Measurements from ENCODE around the gene ZDHHC6. TPM values are rescaled to one million over a fixed set of nuclear protein-coding genes. Genes with fewer than 3 reads are reported as not detected.

The ZDHHC6 gene
- total RNA-seq, 6 donors from 2014 or later, result 18.6 to 57.6 (median 32.2) TPM

DNA sequence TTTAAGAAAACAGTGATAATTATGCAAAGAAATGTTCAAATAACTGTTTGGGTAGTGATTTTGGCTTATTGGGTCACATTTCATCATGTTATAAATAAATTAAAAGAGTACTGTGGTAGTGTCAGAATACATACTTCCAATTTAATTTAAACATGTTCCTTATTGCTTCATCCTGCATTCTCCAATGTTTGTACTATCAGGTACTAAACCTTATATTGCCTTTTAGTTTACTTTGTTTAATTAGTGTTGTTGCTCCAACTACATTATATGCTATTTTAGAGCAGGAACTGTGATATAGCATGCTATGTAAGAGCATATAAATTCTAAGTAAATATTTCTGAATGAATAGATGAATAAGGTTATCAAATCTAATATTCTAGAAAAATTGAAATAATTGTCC, 41.2 kb upstream of the ZDHHC6 start:
- Histone ChIP-seq H3K36me3 (no peaks in the 10 kb centered on the region), H3K27ac (no peak overlapping the region), H3K4me3 (no peak overlapping the region), H3K4me1 (peaks cover 7 to 12% (median 9%) of the 10 kb centered on the region in 4 donors), H3K27me3 (no peaks in the 10 kb centered on the region), H3K9me3 (no peaks in the 10 kb centered on the region)
- no peak for DNase-seq
- no peak for ATAC-seq (ENCODE audit: low FRiP score in 2 of 2)
- TF ChIP-seq, protein P1, sequence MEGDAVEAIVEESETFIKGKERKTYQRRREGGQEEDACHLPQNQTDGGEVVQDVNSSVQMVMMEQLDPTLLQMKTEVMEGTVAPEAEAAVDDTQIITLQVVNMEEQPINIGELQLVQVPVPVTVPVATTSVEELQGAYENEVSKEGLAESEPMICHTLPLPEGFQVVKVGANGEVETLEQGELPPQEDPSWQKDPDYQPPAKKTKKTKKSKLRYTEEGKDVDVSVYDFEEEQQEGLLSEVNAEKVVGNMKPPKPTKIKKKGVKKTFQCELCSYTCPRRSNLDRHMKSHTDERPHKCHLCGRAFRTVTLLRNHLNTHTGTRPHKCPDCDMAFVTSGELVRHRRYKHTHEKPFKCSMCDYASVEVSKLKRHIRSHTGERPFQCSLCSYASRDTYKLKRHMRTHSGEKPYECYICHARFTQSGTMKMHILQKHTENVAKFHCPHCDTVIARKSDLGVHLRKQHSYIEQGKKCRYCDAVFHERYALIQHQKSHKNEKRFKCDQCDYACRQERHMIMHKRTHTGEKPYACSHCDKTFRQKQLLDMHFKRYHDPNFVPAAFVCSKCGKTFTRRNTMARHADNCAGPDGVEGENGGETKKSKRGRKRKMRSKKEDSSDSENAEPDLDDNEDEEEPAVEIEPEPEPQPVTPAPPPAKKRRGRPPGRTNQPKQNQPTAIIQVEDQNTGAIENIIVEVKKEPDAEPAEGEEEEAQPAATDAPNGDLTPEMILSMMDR (IDR thresholded peaks at IDR 0.05), result no peak
- no peak for TF ChIP-seq POLR2AphosphoS5 (IDR thresholded peaks at IDR 0.05)

DNA sequence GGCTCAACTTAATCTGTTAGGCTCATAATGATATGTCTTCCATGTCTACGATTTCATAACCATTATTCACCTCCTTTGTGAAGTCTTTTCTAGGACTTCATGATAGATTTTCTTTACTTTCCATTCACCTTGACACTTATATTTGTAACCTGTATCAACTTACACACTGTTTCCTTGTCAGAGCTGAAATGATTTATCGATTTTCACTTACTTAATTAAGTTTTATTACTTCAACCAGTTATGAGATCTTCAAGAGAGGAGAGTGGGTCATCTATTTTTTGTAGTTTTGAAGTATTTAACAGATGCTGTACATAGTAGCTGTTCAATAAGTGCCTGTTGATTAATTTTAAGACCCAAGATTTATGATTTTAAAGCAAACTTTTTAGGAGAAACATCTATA, 37.7 kb upstream of the ZDHHC6 start:
- WGBS, 2 donors, result 92 to 94% methylated on average over 2 of the region's 2 CpGs
- H3K4me3 ChIP-seq, result no peak overlapping the region
- no peaks in the 10 kb centered on the region for H3K27me3 ChIP-seq
- TF ChIP-seq POLR2A (IDR thresholded peaks at IDR 0.05) (no peak), POLR2AphosphoS5 (IDR thresholded peaks at IDR 0.05) (no peak), EP300 (IDR thresholded peaks at IDR 0.05) (no peak)
- TF ChIP-seq, protein P1 (IDR thresholded peaks at IDR 0.05), result no peak
- no peak overlapping the region for H3K27ac ChIP-seq
- H3K36me3 ChIP-seq, result no peaks in the 10 kb centered on the region
- no peaks in the 10 kb centered on the region for H3K9me3 ChIP-seq
- ATAC-seq (ENCODE audit: low FRiP score in 2 of 2) (no peak), DNase-seq (no peak)
- no peaks in the 10 kb centered on the region for H3K4me1 ChIP-seq

DNA sequence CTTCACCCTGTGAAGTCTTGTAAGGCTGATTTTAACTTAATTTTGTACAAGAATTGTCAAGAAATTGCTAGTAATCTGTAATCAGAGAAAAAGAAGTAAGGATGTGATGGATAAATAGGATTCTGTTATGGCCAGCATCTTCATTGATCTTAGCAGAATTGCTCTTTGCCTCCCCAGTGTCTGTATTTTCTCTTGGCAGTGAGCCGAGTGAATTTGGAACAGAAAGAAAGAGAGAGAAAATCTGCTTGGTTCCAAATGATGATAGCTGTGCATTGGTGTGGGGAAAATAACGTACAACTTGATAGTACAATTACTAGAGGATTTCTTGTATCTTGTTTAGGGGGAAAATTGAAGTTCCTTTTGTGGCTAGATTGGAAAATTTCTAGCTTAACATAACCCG, 34.9 kb upstream of the ZDHHC6 start:
- Histone ChIP-seq H3K4me3 (no peak overlapping the region), H3K9me3 (no peaks in the 10 kb centered on the region), H3K27ac (no peak overlapping the region), H3K27me3 (no peaks in the 10 kb centered on the region), H3K4me1 (no peaks in the 10 kb centered on the region), H3K36me3 (no peaks in the 10 kb centered on the region)
- WGBS, 2 donors, result 88 to 89% methylated on average over 3 of the region's 3 CpGs
- TF ChIP-seq EP300 (IDR thresholded peaks at IDR 0.05) (no peak), POLR2AphosphoS5 (IDR thresholded peaks at IDR 0.05) (no peak), POLR2A (IDR thresholded peaks at IDR 0.05) (no peak)
- TF ChIP-seq, protein P1 (IDR thresholded peaks at IDR 0.05), result no peak
- DNase-seq (no peak), ATAC-seq (ENCODE audit: low FRiP score in 2 of 2) (no peak)

DNA sequence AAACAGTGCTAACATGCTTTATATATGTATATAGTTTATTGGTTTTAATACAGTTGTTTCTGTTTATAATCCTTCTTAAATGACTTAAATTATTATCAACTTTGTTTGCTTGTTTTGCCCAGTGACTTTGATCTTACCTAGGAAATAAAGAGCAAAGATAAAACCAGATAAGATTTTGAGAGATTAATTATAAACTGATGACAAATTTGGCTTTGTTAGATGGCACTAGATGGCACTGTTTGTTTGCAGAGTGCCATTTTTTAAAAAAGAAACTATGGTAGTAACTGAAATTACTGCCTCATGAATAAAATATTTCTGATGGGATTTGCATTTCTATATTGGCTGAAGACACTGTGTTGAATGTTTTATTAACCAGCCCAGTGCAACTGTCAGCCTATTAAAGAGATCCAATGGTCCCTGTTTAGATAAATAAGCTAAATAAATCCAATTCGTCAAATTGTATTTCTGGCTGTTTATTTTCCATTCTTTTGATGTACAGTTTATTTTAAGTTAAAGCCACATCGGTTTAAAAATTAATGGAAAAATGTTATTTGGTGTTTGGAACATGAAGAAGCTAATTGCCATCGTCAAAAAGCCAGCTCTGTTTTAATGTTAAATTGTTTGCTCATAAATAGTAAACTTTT, 29.0 kb upstream of the ZDHHC6 start:
- H3K27me3 ChIP-seq, result no peaks in the 10 kb centered on the region
- H3K36me3 ChIP-seq, result no peaks in the 10 kb centered on the region
- 62 to 75% methylated on average over 3 of the region's 3 CpGs for WGBS, 2 donors
- H3K9me3 ChIP-seq, result no peaks in the 10 kb centered on the region
- TF ChIP-seq POLR2AphosphoS5 (IDR thresholded peaks at IDR 0.05), result no peak
- TF ChIP-seq, protein P1 (IDR thresholded peaks at IDR 0.05), result peak in 1 of 6 experiments; percentile 8
- no peak for TF ChIP-seq POLR2A (IDR thresholded peaks at IDR 0.05)
- H3K27ac ChIP-seq, result no peak overlapping the region
- no peak overlapping the region for H3K4me3 ChIP-seq
- ATAC-seq (ENCODE audit: low FRiP score in 2 of 2), result no peak
- peaks cover 0 to 8% (median 2%) of the 10 kb centered on the region in 4 donors for H3K4me1 ChIP-seq
- DNase-seq, result no peak

DNA sequence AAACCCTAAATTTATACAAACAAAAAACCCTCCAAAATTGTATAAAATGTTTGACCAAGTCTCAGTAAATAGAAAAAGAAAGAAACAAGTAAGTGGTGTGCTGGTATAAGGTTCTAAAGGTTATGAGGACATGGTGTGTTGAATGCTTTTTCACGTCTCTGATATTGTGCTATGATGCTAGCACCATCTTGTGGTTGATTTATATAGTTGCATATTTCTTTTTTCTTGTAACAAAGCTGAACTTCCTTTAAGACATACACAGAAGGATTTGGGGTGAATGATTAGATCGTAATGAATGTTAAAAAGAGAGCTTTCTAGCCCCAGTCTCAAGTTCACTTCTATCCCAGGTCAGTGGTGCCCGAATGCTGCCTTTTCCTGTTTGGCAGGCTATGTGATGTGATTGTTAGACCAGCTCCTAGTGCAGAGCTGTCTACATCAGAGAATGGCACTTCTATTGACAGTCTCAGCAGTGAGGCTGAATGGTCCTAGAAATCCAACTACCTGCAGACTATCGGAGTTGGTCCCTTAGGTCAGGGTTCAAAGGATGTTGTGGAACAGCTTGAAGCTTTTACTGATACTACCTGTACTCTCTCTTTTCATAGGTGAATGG, 25.3 kb upstream of the ZDHHC6 start:
- ATAC-seq (ENCODE audit: low FRiP score in 2 of 2) (peak in 1 of 2 donors; percentile 74), DNase-seq (no peak)
- WGBS, 2 donors, result 16 to 17% methylated on average over 4 of the region's 4 CpGs
- Histone ChIP-seq H3K9me3 (no peaks in the 10 kb centered on the region), H3K4me3 (no peak overlapping the region), H3K27me3 (no peaks in the 10 kb centered on the region), H3K27ac (no peak overlapping the region), H3K4me1 (peaks cover 0 to 8% (median 2%) of the 10 kb centered on the region in 4 donors), H3K36me3 (peaks cover 0 to 7% (median 3%) of the 10 kb centered on the region in 4 donors)
- no peak for TF ChIP-seq POLR2AphosphoS5 (IDR thresholded peaks at IDR 0.05)
- TF ChIP-seq, protein P1 (IDR thresholded peaks at IDR 0.05), result peak in 5 of 6 experiments; percentile 47 to 65 (median 48)
